Measurements from ENCODE around the gene ARFGAP1. TPM values are rescaled to one million over a fixed set of nuclear protein-coding genes. Genes with fewer than 3 reads are reported as not detected.

The ARFGAP1 gene
- total RNA-seq, 4 donors from 2014 or later: 16.1 to 46.2 (median 22.7) TPM

GRCh38 chr20:63242736-63243135 lies 29.9 kb upstream of the ARFGAP1 start:
- TF ChIP-seq CTCF (IDR thresholded peaks at IDR 0.05; ENCODE audit: low read depth): no peak

GRCh38 chr20:63243604-63244247 lies 28.9 kb upstream of the ARFGAP1 start:
- TF ChIP-seq CTCF (IDR thresholded peaks at IDR 0.05; ENCODE audit: low read depth): no peak

GRCh38 chr20:63244468-63244867 lies 28.1 kb upstream of the ARFGAP1 start:
- no peak for TF ChIP-seq CTCF (IDR thresholded peaks at IDR 0.05; ENCODE audit: low read depth)

DNA sequence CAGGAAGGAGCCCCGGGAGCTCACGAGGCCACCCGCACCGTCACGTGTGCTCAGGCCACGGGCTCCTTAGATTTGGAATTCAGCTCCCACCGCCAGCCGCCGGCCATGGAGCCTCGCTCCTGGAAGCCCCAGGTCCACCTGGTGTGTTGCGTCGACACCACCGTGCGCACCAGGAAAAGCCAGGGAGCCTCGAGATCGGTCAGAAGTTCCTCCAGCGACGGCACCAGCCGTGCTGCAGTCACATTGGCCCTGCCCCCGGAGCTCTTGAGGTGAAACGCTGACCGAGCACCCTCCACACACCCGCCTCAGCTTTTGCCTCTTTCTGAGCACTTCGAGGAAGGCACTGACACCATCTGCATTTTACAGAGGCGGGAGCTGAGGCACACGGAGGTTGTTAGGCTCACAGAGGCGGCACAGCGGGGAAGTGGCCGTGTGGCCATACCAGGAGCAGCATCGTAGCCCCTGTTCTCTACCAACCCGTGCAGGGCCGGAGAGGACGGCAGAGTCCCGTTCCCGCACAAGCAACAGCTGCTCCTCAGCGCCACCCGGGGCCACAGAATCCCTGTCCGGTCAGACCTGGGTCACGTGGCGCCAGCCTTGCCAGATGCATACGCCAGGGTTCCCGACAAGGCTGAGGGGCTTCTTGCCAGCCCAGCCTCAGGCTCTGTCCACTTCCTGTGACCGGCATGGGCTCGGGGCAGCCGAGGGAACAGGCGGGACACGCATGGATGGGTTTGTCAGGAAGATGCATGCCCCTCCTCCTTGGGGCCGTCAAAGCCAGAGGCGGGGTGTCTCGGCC lies 25.9 kb upstream of the ARFGAP1 start:
- no peak for TF ChIP-seq CTCF (IDR thresholded peaks at IDR 0.05; ENCODE audit: low read depth)

- no peak for TF ChIP-seq CTCF (IDR thresholded peaks at IDR 0.05; ENCODE audit: low read depth)
Observed at GRCh38 chr20:63247671-63248228, 24.9 kb upstream of the ARFGAP1 start.

DNA sequence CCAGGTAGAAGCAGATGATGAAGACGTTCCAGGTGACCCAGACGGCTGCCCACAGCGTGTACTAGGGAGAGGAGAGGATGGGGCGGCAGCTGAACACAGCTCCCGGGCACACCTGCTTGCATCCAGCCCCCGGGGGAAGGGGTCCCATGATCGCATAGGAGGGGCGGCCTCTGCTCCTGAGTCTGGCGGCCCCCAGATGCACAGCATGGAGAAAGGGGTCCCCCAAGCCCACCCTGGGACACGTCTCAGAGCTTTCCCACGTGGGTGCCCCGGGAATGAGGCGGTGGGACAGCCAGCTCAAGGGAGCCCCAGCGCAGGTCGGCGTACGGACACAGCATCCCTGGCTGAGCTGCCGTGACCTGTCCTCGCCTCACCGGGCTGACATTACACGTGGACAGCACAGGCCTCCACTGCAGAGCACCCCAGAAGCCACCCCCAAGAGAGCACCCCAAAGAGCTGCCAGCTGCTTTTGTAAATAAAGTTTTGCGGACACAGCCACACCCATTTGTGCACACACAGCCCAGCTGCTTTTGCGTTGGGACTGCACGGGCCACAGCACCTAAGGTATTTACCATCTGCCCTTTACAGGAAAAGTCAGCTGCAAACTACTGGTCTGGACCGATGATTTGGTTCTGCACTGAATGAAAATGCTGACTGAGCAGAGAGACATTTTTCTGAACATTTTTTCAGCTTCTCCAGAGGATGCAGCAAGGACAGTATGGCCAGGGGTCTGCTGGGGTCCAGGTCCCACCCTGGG lies 23.6 kb upstream of the ARFGAP1 start:
- no peak for TF ChIP-seq CTCF (IDR thresholded peaks at IDR 0.05; ENCODE audit: low read depth)

DNA sequence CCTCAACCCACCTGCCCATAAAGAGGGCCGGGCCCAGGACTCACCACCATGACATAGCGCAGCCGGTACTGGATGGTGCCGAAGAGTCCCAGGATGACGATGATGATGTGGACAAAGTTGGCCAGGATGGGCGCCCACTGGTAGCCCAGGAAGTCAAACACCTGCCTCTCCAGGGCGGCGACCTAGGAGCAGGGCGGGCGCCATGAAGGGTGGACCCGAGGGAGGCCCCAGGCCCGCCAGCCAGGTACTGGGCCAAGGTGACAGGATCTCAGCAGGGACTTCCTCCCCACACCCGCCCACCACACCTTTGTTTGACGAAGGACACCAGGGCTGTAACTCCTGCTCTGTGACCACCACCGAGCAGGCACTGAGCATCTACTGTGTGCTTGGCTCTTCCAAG lies 22.7 kb upstream of the ARFGAP1 start:
- TF ChIP-seq CTCF (IDR thresholded peaks at IDR 0.05; ENCODE audit: low read depth): no peak

All from subcutaneous adipose tissue (tissue), 4 donors.